22Rv1 (cell line): ENCODE measurements around the gene KIF26A.

Source experiments
- CTCF ChIP-seq: fragments of 450-650 bp; IDR thresholded peaks from 2 replicates; pipeline ENCODE4 v1.5.1; 2017; ENCODE audit warnings: mild to moderate bottlenecking
- ZFX ChIP-seq: fragments of 450-650 bp; IDR thresholded peaks from 2 replicates; pipeline ENCODE4 v1.6.1; 2017; ENCODE audit warnings: antibody characterized with exemption, borderline replicate concordance

GRCh38 chr14:104162495-104162894 lies 24.1 kb downstream of the KIF26A start:
- TF ChIP-seq CTCF (no peak), ZFX (no peak)
